HepG2 (cell line): Measurements from ENCODE around the gene UGT8.

Source experiments
- DNMT1 ChIP-seq: sonication (generic); formaldehyde crosslinking; IDR thresholded peaks from 2 replicates; pipeline ENCODE4 v1.5.1; 2020; ENCODE audit warnings: mild to moderate bottlenecking, missing genetic modification reagents
- MYNN ChIP-seq: sonication (generic); formaldehyde crosslinking; IDR thresholded peaks from 2 replicates; pipeline ENCODE4 v1.4.0; 2020; ENCODE audit warnings: mild to moderate bottlenecking, low read depth, missing genetic modification reagents
- NFIC ChIP-seq: IDR thresholded peaks from 2 replicates; pipeline ENCODE4 v1.6.1; 2012; ENCODE audit warnings: mild to moderate bottlenecking, low read length, inconsistent platforms
- POLR2A ChIP-seq, 2 experiments: IDR thresholded peaks; 2 replicates each; pipeline ENCODE4 v1.6.1; 2011; ENCODE audit warnings: low read depth in 2 of 2, low read length in 2 of 2, mild to moderate bottlenecking in 1 of 2, moderate library complexity in 1 of 2; ENCODE audit not compliant: insufficient read depth in 1 of 2
- RAD21 ChIP-seq: fragments of 450-650 bp; formaldehyde crosslinking; IDR thresholded peaks from 2 replicates; pipeline ENCODE4 v1.5.0; 2020; ENCODE audit warnings: mild to moderate bottlenecking
- TF ChIP-seq, protein P1 (sequence below): IDR thresholded peaks from 2 replicates; pipeline ENCODE4 v1.6.1; 2012; ENCODE audit warnings: inconsistent platforms

- TF ChIP-seq POLR2A (IDR thresholded peaks at IDR 0.05; ENCODE audit: insufficient read depth in 1 of 2, low read depth in 2 of 2, low read length in 2 of 2) (no peak), DNMT1 (no peak), NFIC (no peak), RAD21 (CRISPR knock-in tag) (no peak), MYNN (no peak)
- TF ChIP-seq, protein P1, sequence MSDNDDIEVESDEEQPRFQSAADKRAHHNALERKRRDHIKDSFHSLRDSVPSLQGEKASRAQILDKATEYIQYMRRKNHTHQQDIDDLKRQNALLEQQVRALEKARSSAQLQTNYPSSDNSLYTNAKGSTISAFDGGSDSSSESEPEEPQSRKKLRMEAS: no peak
Measured at GRCh38 chr4:114725066-114725465, 126.5 kb downstream of the UGT8 start.
